ENCODE measurements around the gene CAB39. TPM values are rescaled to one million over a fixed set of nuclear protein-coding genes. Genes with fewer than 3 reads are reported as not detected.

CAB39 gene
- total and polyA plus RNA-seq, 2 donors (not counting 1 experiment from before 2014, with no cell fraction given) = 21.7 to 75.7 TPM

GRCh38 chr2:230762317-230762896 is 49.8 kb downstream of the CAB39 start:
- POLR2A ChIA-PET = no interaction called here
- ATAC-seq (ENCODE audit: low read depth) (peak; percentile 73), DNase-seq (peak; percentile 23)
- H4K20me1 ChIP-seq (ENCODE audit: control insufficient read depth, insufficient read depth, low read length, poor library complexity, severe bottlenecking) = peaks cover 10% of the 10 kb centered on the region
- H2AFZ ChIP-seq (ENCODE audit: insufficient read depth, low read depth, low read length, poor library complexity, severe bottlenecking) = no peak overlapping the region
- H3K9me3 ChIP-seq (ENCODE audit: control extremely low read depth in 1 of 3, control insufficient read depth in 2 of 3, insufficient read depth in 1 of 3, low read length in 2 of 3) = no peaks in the 10 kb centered on the region
- H3K9ac ChIP-seq (ENCODE audit: low read length) = no peak overlapping the region
- H3K27me3 ChIP-seq (replicated peaks in 1 of 4; ENCODE audit: control extremely low read depth in 1 of 4, control insufficient read depth in 3 of 4, insufficient read depth in 4 of 4, low read length in 3 of 4) = no peaks in the 10 kb centered on the region
- TF ChIP-seq CTCF (IDR thresholded peaks at IDR 0.05) (peak; percentile 58), EZH2 (IDR thresholded peaks at IDR 0.05; ENCODE audit: borderline replicate concordance, insufficient read depth, low read depth, low read length, poor library complexity, severe bottlenecking) (no peak)
- Mint-ChIP-seq H3K27me3 (no peaks in the 10 kb centered on the region), H3K9me3 (ENCODE audit: insufficient read depth) (no peaks in the 10 kb centered on the region), H3K4me3 (no peak overlapping the region), H3K4me1 (peaks cover 24% of the 10 kb centered on the region), H3K27ac (no peak overlapping the region)
- H3K4me2 ChIP-seq (replicated peaks; ENCODE audit: low read depth, low read length, poor library complexity, severe bottlenecking) = no peak overlapping the region
- peaks cover 22 to 60% of the 10 kb centered on the region in 2 experiments for H3K36me3 ChIP-seq (replicated peaks in 1 of 2; ENCODE audit: control extremely low read depth in 1 of 2, control insufficient read depth in 1 of 2, extremely low read depth in 1 of 2, insufficient read depth in 2 of 2, low read length in 1 of 2)
- peaks cover 62% of the 10 kb centered on the region for H3K79me2 ChIP-seq (ENCODE audit: control insufficient read depth, insufficient read depth, low read length)
- no peak overlapping the region for H3K27ac ChIP-seq (ENCODE audit: low read length in 2 of 2)
- peaks cover 0 to 5% of the 10 kb centered on the region in 2 donors for H3K4me1 ChIP-seq (ENCODE audit: control insufficient read depth in 2 of 2, insufficient read depth in 2 of 2, low read length in 2 of 2)
- WGBS (ENCODE audit: insufficient coverage) = no CpG with 5 or more reads among the region's 4 CpGs
- CTCF ChIA-PET = interaction anchor here (0.6 to 1.2 kb wide), 4 partner anchors 36 to 803 kb away, joined by 3 to 6 read pairs (median 4); no protein-coding TSS in a partner anchor
- intact Hi-C loops (cut with micrococcal nuclease) = no loop called here
- no peak overlapping the region for H3K4me3 ChIP-seq (ENCODE audit: control extremely low read depth in 1 of 5, extremely low read depth in 1 of 5, insufficient read depth in 1 of 5, low read depth in 2 of 5, low read length in 4 of 5)

- Histone ChIP-seq H4K20me1 (ENCODE audit: control insufficient read depth, insufficient read depth, low read length, poor library complexity, severe bottlenecking) (no peaks in the 10 kb centered on the region), H3K4me2 (replicated peaks; ENCODE audit: low read depth, low read length, poor library complexity, severe bottlenecking) (no peak overlapping the region), H3K36me3 (replicated peaks in 1 of 2; ENCODE audit: control extremely low read depth in 1 of 2, control insufficient read depth in 1 of 2, extremely low read depth in 1 of 2, insufficient read depth in 2 of 2, low read length in 1 of 2) (peaks cover 25 to 64% of the 10 kb centered on the region in 2 experiments), H3K9me3 (ENCODE audit: control extremely low read depth in 1 of 3, control insufficient read depth in 2 of 3, insufficient read depth in 1 of 3, low read length in 2 of 3) (no peaks in the 10 kb centered on the region), H2AFZ (ENCODE audit: insufficient read depth, low read depth, low read length, poor library complexity, severe bottlenecking) (no peak overlapping the region), H3K9ac (ENCODE audit: low read length) (no peak overlapping the region), H3K4me1 (ENCODE audit: control insufficient read depth in 2 of 2, insufficient read depth in 2 of 2, low read length in 2 of 2) (no peaks in the 10 kb centered on the region), H3K4me3 (ENCODE audit: control extremely low read depth in 1 of 5, extremely low read depth in 1 of 5, insufficient read depth in 1 of 5, low read depth in 2 of 5, low read length in 4 of 5) (no peak overlapping the region), H3K27ac (ENCODE audit: low read length in 2 of 2) (no peak overlapping the region), H3K79me2 (ENCODE audit: control insufficient read depth, insufficient read depth, low read length) (peaks cover 69% of the 10 kb centered on the region), H3K27me3 (replicated peaks in 1 of 4; ENCODE audit: control extremely low read depth in 1 of 4, control insufficient read depth in 3 of 4, insufficient read depth in 4 of 4, low read length in 3 of 4) (no peaks in the 10 kb centered on the region)
- Mint-ChIP-seq H3K9me3 (ENCODE audit: insufficient read depth) (no peaks in the 10 kb centered on the region), H3K4me1 (peaks cover 7% of the 10 kb centered on the region), H3K27me3 (no peaks in the 10 kb centered on the region), H3K4me3 (no peak overlapping the region), H3K27ac (no peak overlapping the region)
- intact Hi-C loops (cut with micrococcal nuclease) = no loop called here
- ChIA-PET POLR2A (no interaction called here), CTCF (interaction anchor here (0.7 kb wide), 1 partner anchor 19 kb away, joined by 3 read pairs; no protein-coding TSS in a partner anchor)
- no peak for ATAC-seq (ENCODE audit: low read depth)
- no CpG with 5 or more reads among the region's 1 CpG for WGBS (ENCODE audit: insufficient coverage)
- DNase-seq = no peak
- no peak for TF ChIP-seq EZH2 (IDR thresholded peaks at IDR 0.05; ENCODE audit: borderline replicate concordance, insufficient read depth, low read depth, low read length, poor library complexity, severe bottlenecking)
- TF ChIP-seq CTCF (IDR thresholded peaks at IDR 0.05) = no peak
Observed at GRCh38 chr2:230764346-230764745, 51.7 kb downstream of the CAB39 start.

Measured in B cell (primary cell).